ENCODE measurements around the gene KIRREL1.

Gene KIRREL1

GRCh38 chr1:158077411-158078256, 84.2 kb downstream of the KIRREL1 start:
- DNase-seq = peak in 1 of 2 experiments; percentile 28

GRCh38 chr1:158078569-158079080, 85.2 kb downstream of the KIRREL1 start:
- DNase-seq = peak in 1 of 2 experiments; percentile 61

DNA sequence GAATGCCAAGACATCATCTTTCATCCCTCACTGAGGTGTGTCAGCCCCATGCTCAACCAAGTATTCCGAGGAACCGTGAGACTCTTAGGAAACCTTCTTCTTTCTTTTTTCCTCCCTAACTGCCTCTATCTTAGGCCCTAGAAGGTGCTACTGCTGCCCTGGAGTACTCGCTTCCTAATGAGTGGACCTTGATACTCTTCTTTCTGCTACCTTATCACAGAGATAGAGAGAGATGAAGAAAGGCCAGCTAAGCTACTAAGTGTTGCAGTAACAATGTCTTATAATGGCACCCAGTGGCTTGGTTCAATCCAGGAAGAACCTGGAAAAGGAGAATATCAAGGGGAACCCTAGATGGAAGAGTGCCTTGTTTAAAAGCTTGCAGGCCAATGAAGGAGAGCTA, 86.6 kb downstream of the KIRREL1 start:
- DNase-seq = no peak

DNA sequence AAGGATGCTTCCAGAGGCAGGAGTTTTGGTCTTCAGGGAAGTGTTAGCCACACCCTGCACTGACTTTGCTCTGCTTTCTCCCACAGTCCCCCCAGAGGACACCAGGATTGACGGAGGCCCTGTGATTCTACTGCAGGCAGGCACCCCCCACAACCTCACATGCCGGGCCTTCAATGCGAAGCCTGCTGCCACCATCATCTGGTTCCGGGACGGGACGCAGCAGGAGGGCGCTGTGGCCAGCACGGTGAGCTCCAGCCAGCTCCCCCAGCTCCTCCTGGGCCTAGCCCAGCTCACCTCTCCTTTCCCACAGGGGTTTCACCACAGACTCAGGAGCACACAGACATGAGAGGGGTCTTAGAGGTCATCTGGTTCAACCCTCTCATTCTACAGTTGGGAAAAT, 90.9 kb downstream of the KIRREL1 start:
- DNase-seq = no peak

DNA sequence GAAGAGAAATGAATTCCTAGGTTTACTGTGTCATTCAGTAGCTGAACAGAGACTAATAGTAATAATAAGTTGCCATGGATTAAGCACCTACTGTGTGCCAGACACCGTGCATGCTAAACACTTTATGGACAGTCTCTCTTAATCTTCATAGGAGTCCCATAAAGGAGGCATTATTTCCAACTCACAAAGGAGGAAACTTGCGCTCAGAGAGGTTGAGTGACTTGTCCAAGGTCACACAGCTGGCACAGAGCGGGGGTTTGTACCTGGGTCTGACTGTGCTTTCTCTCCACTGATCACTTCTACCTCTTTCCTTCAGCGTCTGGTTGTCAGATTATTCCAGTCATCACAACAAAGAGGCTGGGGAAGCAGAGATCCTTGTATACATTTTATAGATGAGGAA, 91.3 kb downstream of the KIRREL1 start:
- DNase-seq = no peak

DNA sequence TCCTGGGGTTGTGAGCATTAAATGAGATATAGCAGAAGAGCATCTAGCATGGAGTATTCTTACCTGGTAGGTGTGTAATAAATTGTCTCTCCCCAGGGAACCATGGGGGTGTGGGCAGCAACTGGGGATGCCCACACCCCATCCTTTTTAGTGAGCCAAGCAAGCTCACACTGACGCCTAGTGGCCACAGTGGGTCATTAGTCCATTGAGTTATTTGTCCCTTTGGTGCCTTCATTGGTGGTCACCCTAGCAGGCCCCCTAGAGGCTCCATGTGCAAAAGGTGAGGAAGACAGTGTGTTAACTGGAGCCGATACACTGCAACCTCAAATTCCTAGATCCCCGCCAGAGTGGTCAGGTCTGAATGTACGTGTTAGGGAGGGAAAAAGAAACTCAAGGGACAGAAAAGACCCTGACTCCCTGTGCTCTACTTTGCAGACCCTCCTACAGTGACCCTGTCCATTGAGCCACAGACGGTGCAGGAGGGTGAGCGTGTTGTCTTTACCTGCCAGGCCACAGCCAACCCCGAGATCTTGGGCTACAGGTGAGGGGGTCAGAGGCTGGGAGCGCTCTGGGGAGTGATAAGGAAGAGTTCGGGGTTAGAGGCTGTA, 94.0 kb downstream of the KIRREL1 start:
- peak; percentile 89 to 95 for DNase-seq

DNA sequence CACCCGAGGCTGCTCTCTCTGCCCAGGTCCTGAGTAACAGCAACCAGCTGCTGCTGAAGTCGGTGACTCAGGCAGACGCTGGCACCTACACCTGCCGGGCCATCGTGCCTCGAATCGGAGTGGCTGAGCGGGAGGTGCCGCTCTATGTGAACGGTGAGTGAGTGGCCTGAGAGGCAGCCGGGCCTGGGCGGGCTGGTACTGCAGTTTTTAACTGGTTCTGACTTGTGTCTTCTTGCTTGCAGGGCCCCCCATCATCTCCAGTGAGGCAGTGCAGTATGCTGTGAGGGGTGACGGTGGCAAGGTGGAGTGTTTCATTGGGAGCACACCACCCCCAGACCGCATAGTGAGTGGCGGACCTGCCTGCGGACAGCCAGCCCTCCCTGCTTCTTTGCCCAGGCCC, 96.0 kb downstream of the KIRREL1 start:
- DNase-seq = no peak

DNA sequence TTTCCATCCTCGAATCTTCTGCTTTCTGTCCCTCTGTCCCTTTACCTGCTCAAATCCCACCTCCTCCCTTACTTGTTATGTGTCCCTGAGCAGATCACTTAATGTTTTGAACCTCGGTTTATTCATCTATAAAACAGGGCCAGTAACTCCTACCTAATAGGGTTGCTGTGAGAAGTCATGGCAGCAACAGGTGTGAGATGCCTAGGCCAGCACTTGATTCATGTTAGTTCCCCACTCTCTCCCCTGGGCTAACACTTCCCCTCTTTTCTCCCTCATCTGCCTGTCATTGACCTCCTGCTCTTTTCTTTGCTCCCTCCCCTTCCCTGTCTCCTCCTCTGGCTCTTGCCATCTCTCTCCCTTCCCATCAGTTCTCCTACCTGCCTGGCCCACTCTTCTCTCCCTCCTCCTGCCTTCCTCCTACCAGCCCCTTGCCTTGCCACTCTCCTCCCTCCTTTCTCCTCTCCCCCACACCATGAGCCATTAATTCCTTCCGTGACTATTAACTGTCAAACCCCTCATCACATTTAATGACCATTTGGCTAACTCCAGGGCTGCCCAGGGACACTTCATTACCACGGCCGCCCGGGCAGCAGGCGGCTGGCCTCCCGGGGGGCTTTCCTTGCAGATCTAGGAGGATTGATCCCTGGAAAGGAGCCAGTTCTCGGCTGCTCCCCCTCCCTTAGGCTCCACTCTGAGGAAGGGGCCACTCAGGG, 96.6 kb downstream of the KIRREL1 start:
- no peak for DNase-seq

DNA sequence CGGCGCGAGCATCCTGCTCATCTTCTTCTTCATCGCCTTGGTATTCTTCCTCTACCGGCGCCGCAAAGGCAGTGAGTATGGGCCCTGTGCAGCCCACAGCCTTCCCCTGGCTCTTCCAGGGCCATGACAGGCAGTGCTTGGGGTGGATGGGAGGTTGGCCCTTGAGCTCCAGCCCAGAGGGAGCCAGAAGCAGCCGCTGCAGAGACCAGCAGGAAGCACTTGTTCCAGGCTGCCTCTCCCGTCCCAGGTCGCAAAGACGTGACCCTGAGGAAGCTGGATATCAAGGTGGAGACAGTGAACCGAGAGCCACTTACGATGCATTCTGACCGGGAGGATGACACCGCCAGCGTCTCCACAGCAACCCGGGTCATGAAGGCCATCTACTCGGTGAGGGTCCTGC, 99.9 kb downstream of the KIRREL1 start:
- DNase-seq = no peak

- DNase-seq = no peak
These were observed 101.1 kb downstream of the KIRREL1 start for GRCh38 chr1:158094571-158094970.

DNA sequence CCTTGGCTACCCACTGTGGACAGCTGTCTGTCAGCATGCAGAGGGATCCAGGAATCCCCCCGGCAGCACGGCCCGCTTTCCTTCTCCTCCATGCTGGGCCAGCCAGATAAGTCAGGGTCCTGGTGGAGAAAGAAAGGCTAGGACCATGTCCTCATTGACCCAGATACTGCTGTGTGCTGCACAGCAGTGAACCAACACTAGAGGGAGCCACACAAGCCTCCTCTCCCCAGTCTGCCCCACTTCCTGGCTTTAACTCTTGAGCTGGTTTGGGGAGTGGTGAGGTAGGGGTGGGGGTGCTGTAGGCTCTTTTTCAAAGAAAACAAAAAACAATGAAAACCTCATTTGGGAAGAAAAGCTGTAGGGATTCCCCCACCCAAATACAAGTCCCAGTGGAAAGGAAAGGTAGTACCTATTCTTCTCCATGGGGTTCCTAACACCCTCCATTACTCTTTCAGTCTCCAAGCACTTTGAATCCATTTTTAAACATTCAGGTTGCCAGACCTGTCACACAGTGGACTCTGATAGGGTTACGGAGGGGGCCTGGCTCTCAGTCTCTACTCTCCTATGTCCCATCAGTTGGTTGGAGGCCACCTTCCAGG, 102.4 kb downstream of the KIRREL1 start:
- DNase-seq = peak in 1 of 2 experiments; percentile 62

DNA sequence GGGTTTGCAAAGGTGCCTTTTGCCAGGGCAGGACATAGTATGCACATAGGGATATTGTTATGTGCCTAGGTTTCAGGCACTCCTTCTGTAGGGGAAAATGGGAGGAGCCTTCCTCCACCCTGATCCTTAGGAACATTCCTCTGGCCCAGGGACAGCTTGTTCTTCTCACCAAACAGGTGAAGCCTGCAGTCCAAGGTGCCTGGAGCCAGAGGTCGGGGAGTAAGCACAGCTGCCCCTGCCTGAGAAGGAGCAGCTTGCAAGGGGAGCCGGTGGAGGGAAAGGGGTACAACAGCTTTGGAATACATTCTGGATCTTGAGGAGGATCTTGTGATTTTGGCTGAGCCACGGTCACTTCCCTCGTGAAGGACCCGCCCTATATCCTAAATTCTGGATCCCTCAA, 104.8 kb downstream of the KIRREL1 start:
- no peak for DNase-seq

DNA sequence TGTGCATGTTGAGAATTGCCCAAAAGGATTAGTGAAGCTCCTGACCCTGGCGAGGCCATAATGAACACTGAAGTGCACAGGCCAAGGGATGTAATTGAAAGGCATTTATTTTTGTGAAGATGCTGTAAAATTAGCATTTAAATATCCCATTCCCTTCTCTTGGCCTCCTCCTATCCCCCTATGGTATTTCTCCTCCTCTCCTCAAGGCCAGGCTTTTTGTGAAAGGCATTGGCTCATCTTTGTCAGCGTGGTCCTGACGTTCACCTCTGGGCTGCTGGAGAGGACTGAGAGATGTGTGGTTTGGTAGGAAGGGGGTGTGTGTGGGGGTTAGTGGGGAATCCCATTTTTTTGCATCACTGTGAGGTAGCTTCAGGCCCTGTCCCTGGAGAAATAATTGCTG, 105.7 kb downstream of the KIRREL1 start:
- DNase-seq = no peak

- DNase-seq = no peak
These were observed 107.1 kb downstream of the KIRREL1 start for GRCh38 chr1:158100498-158100897.

- no peak for DNase-seq
These were observed 108.0 kb downstream of the KIRREL1 start for GRCh38 chr1:158101455-158101854.

DNA sequence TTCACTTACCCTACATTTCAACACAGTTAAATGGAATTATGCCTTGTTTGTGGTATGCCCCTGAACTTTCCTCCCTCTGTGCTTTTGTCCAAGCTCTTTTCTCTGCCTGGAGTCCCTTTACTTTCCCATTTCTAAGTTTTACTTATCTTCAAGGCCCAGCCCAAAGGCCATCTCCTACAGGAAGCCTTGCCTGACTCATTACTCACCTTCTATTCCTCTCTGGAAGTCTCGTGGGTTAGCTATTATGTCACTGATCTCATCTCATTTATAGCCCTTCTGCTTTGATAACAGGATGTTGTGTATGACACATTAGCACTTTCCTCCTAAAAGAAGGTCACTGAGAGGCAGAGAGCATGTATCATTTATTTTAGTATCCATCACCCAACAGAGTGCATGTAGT, 108.5 kb downstream of the KIRREL1 start:
- no peak for DNase-seq

DNA sequence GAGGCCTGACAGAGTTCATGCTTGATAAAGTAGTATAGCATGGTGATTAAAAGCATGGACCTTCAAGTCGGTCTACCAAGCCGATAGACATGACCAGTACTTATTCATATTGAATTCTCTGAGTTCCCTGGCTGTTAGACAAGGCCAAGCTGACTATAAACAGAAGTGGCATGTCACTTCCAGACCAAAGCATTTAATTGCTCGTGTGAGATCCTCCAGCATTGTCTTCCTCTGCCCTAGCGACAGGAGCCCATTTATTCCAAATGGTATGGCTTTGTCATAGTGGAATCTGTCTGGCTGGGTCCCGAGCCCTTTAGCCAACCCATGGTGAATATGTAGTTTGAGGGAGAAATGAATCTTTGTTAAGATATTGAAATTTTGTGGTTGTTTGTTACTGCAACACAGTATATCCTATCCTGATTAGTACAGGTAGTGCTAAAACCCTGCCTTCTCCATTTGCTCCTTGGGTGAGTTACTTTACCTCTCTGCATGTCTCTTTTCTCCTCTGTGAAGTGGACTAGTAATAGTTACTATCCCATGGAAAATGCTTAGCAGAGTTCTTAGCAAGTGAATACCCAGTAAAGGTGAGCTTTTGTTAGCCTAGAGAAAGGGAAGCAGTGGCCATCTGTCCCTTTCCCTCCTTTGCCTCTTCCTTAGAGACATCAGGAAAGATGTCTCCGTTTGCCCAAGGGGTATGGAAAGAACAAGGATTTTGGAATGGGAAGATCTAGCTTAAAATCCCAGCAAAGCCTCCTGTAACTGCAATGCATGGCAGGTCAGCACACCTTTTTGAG, 109.6 kb downstream of the KIRREL1 start:
- no peak for DNase-seq

DNA sequence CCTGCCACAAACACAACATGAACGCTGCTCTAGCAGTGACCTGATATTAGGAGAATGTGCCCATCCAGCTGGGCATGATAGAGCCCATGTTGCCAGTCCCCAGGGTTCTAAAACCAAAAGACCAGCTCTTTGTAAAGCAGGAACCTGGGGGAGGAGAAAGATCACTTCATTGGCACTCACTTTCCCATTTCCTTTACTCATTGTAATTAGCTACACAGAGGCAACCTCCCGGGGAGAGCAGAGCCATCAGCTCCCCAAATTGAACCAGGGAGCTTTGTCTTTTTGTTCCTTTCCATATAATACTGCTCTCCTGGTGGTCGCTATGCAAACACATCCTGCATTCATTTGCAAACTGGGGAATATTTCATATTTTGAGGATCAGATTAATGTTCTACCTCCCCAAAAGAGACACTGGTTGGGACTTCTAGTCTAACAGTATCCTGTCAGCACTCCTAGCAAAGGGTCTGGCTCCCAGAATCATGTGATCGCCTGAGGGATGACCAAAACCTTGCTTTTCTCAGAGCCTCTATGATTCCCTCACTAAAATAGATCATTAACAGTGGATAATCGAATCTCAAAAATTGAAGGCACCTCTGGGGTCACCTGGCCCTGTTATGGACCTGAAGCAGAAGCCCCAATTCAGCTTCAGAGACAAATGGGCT, 110.5 kb downstream of the KIRREL1 start:
- DNase-seq = no peak

GRCh38 chr1:158104891-158105290, 111.4 kb downstream of the KIRREL1 start:
- no peak for DNase-seq

DNA sequence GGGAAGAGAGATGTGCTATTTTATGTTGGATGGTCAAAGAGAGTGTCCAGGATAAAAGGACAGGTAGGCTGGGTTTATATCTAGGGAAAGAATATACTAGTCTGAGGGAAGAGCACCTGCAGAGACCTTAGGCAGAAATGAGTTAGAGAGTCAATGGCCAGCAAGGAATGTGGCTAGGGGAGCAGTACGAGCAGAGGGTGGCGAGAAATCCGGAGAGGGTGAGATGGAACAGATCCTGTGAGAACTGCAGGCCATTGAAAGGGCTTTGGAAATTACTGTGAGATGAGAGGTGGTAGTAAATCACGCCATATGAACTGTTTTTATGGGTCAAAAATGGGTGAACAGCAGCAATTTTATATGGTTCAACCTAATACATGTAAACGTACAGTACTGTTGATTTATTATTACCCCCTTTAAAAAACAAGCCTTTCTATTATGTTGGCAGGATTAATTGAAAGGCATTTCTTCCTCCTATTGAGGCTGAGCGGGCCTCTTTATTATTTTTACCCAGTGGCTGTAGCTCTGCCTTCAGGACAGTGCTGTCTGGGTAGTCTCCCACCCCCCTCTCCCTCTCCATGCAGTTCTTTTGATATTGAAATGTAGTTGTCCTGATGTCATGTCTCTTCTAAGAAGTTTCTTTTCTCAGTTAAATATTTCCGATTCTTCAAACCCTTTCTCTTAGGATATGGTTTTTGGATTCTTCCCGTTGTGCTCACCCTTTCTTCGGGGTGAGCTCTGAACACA, 112.1 kb downstream of the KIRREL1 start:
- no peak for DNase-seq

DNA sequence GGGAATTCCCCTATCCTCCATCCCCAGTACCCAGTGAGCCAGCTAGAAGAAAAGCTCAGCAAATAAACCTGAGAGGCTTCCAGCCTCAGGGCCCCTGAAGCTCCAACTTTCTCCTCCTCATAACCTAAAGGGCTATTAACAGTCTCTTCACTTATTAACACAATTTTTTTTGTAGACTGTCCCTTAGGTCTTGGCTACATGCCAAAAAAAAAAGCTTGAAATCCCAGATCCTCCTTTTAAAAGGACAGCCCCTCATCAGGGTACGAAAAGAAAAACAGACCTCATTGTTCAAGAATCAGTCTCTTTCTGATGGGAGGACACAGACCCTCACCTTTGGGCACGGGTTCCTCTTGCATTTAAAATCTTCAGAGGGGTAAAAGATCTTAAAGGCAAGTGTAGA, 114.5 kb downstream of the KIRREL1 start:
- no peak for DNase-seq

Data from NCI-H526 (cell line).